Endothelial cell of umbilical vein (primary cell): ENCODE data around the gene TBC1D14. TPM values are rescaled to one million over a fixed set of nuclear protein-coding genes. Genes with fewer than 3 reads are reported as not detected.

Experiments used
- BruUV-seq: library from RNA; stranded (reverse); fragments of 400-500 nt; replicated peaks from 2 replicates; lab custom pipeline; 2021; lab: Mats Ljungman, UMichigan
- CTCF ChIA-PET: fragments of 300-600, 350-600 bp; sonication (Branson Sonifier 250); formaldehyde crosslinking; loops from one replicate; lab custom pipeline; 2021; ENCODE audit warnings: antibody characterized with exemption, inconsistent platforms; lab: Charles Lee
- POLR2A ChIA-PET: fragments of 300-600, 350-600 bp; sonication (Branson Sonifier 250); formaldehyde crosslinking; loops from one replicate; lab custom pipeline; 2021; ENCODE audit warnings: antibody characterized with exemption, inconsistent platforms; lab: Charles Lee
- DNase-seq: peaks from one replicate; pipeline ENCODE4 v3.0.0-alpha.2; 2011; ENCODE audit warnings: low read depth, low spot score
- FAIRE-seq: peaks from 2 replicates; lab custom pipeline; 2011; peaks lifted over from hg19 to GRCh38; lab: Jason Lieb, UNC
- H2AFZ ChIP-seq: 2 replicates; pipeline ENCODE4 v1.6.0; 2012; ENCODE audit warnings: low read depth, low read length, control low read depth, inconsistent platforms
- H3K27ac ChIP-seq: 2 replicates; pipeline ENCODE4 v1.5.1; 2011; ENCODE audit warnings: low read depth, mild to moderate bottlenecking, control low read depth, low read length, moderate library complexity; ENCODE audit not compliant: insufficient read depth
- H3K27me3 ChIP-seq, 2 experiments: 2 replicates each; pipeline versions ENCODE4 v1.6.0 to v1.6.1; 2011; ENCODE audit warnings: low read length in 2 of 2, mixed read lengths in 1 of 2; ENCODE audit not compliant: control insufficient read depth in 2 of 2, insufficient read depth in 2 of 2
- H3K36me3 ChIP-seq, 2 experiments: 2 replicates in 1 of 2; 3 replicates in 1 of 2; pipeline ENCODE4 v1.5.1; 2011; ENCODE audit warnings: low read length in 2 of 2, mild to moderate bottlenecking in 1 of 2, moderate library complexity in 1 of 2; ENCODE audit not compliant: control insufficient read depth in 2 of 2, insufficient read depth in 2 of 2; ENCODE audit errors: extremely low read depth in 1 of 2
- H3K4me1 ChIP-seq: 3 replicates; pipeline ENCODE4 v1.5.1; 2011; ENCODE audit warnings: mild to moderate bottlenecking, low read length; ENCODE audit not compliant: control insufficient read depth, insufficient read depth; ENCODE audit errors: extremely low read depth
- H3K4me2 ChIP-seq: 2 replicates; pipeline ENCODE4 v1.6.1; 2011; ENCODE audit warnings: low read length, control low read depth, mixed read lengths; ENCODE audit not compliant: insufficient read depth
- H3K4me3 ChIP-seq, 3 experiments: fragments of 200-600 bp in 1 of 3; sonication (generic), shearing (Covaris generic) in 1 of 3; replicated peaks in 1 of 3; 2 replicates each; pipeline ENCODE4 v1.5.1; 2011 to 2016; ENCODE audit warnings: control low read depth in 3 of 3, low read length in 3 of 3, mild to moderate bottlenecking in 2 of 3, inconsistent platforms in 1 of 3, low read depth in 1 of 3, moderate library complexity in 1 of 3; ENCODE audit not compliant: insufficient read depth in 1 of 3
- H3K79me2 ChIP-seq: 2 replicates; pipeline ENCODE4 v1.6.0; 2012; ENCODE audit warnings: low read length, inconsistent platforms; ENCODE audit not compliant: control insufficient read depth, insufficient read depth
- H3K9ac ChIP-seq: replicated peaks from 2 replicates; pipeline ENCODE3; 2011; ENCODE audit warnings: low read length, control low read depth; ENCODE audit not compliant: insufficient read depth; ENCODE audit errors: extremely low read depth
- H3K9me1 ChIP-seq: replicated peaks from 3 replicates; pipeline ENCODE4 v1.6.0; 2011; ENCODE audit warnings: mild to moderate bottlenecking, low read length; ENCODE audit not compliant: control insufficient read depth, insufficient read depth; ENCODE audit errors: extremely low read depth
- H3K9me3 ChIP-seq: replicated peaks from 2 replicates; pipeline ENCODE4 v1.5.1; 2012; ENCODE audit warnings: low read length, inconsistent platforms; ENCODE audit not compliant: control insufficient read depth, insufficient read depth
- H4K20me1 ChIP-seq: replicated peaks from 2 replicates; pipeline ENCODE3; 2011; ENCODE audit warnings: mild to moderate bottlenecking, low read length; ENCODE audit not compliant: control insufficient read depth, insufficient read depth; ENCODE audit errors: extremely low read depth
- CTCF ChIP-seq, 2 donors: IDR thresholded peaks; 1 replicate in 1 of 2; 2 replicates in 1 of 2; pipeline ENCODE4 v1.5.1; 2011; ENCODE audit warnings: low read length in 2 of 2, mild to moderate bottlenecking in 2 of 2, moderate library complexity in 2 of 2, control low read depth in 1 of 2, inconsistent platforms in 1 of 2, low read depth in 1 of 2; ENCODE audit not compliant: insufficient read depth in 1 of 2; ENCODE audit errors: extremely low read depth in 1 of 2
- EZH2 ChIP-seq: IDR thresholded peaks from 2 replicates; pipeline ENCODE4 v1.6.1; 2012; ENCODE audit warnings: borderline replicate concordance, low read depth, mild to moderate bottlenecking, moderate library complexity, low read length, inconsistent platforms; ENCODE audit not compliant: severe bottlenecking
- FOS ChIP-seq: IDR thresholded peaks from 2 replicates; pipeline ENCODE4 v1.6.1; 2011; ENCODE audit warnings: mild to moderate bottlenecking, low read length, moderate library complexity, borderline replicate concordance; ENCODE audit not compliant: insufficient read depth
- GATA2 ChIP-seq: IDR thresholded peaks from 2 replicates; pipeline ENCODE4 v1.7.0; 2011; ENCODE audit warnings: low read depth, mild to moderate bottlenecking, moderate library complexity, mixed read lengths, low read length; ENCODE audit not compliant: insufficient read length, insufficient read depth
- JUN ChIP-seq: IDR thresholded peaks from 2 replicates; pipeline ENCODE4 v1.6.1; 2011; ENCODE audit warnings: borderline replicate concordance, low read depth; ENCODE audit not compliant: insufficient read length, insufficient read depth
- MAX ChIP-seq: IDR thresholded peaks from 2 replicates; pipeline ENCODE4 v1.6.1; 2011; ENCODE audit not compliant: insufficient read depth, insufficient read length
- MYC ChIP-seq: IDR thresholded peaks from one replicate; pipeline ENCODE4 v1.6.1; 2011; ENCODE audit warnings: mild to moderate bottlenecking, low read depth, low read length
- POLR2A ChIP-seq: IDR thresholded peaks from 2 replicates; pipeline ENCODE4 v1.6.1; 2012; ENCODE audit warnings: low read depth, mild to moderate bottlenecking, control low read depth, low read length
- POLR2AphosphoS5 ChIP-seq: IDR thresholded peaks from 2 replicates; pipeline ENCODE4 v1.6.1; 2012; ENCODE audit warnings: low read depth, mild to moderate bottlenecking, control low read depth, low read length, moderate library complexity; ENCODE audit not compliant: insufficient read depth
- dilution Hi-C: fragments of 300-500 bp; cut with MboI; formaldehyde crosslinking; loops from one replicate; pipeline ENCODE4 v1.15.0; 2019; ENCODE audit warnings: low sequenced_read_pairs; ENCODE audit not compliant: extremely low pct_ligation_motif_present
- intact Hi-C: fragments of 100-400 bp; cut with micrococcal nuclease; formaldehyde crosslinking; loops from one replicate; pipeline ENCODE4 v1.10.0; 2022
- polyA plus RNA-seq, 4 experiments: library from polyadenylated mRNA; depleted of rRNA in 3 of 4; stranded (reverse) in 3 of 4; unstranded in 1 of 4; fragments of >200 nt; gene quantifications; 2 replicates each; pipeline versions ENCODE4 v1.2.1 to v1.2.3, GENCODE V29; 2011 to 2012; ENCODE audit warnings: missing spikeins in 1 of 4
- total RNA-seq: library from RNA; stranded (reverse); gene quantifications from 2 replicates; pipeline ENCODE4 v1.2.3, GENCODE V29; 2021

Gene TBC1D14
- total and polyA plus RNA-seq, 2 donors (not counting 3 experiments of a cell fraction or from before 2014, with no cell fraction given), result 23.7 to 24.8 TPM

- Histone ChIP-seq H3K4me2 (no peak overlapping the region), H3K9me3 (no peaks in the 10 kb centered on the region), H3K9ac (no peak overlapping the region), H3K27ac (no peak overlapping the region), H3K4me3 (no peak overlapping the region), H3K9me1 (no peaks in the 10 kb centered on the region), H3K27me3 (no peaks in the 10 kb centered on the region), H3K36me3 (no peaks in the 10 kb centered on the region), H2AFZ (no peak overlapping the region), H3K79me2 (no peaks in the 10 kb centered on the region), H3K4me1 (peaks cover 7% of the 10 kb centered on the region), H4K20me1 (no peaks in the 10 kb centered on the region)
- DNase-seq, result no peak
- POLR2A ChIA-PET, result no interaction called here
- CTCF ChIA-PET, result interaction anchor here (1.0 to 2.9 kb wide), 3 partner anchors 12 to 19 kb away, joined by 3 to 19 read pairs (median 3); no protein-coding TSS in a partner anchor
- dilution Hi-C loops (no loop called here), intact Hi-C loops (no loop called here)
- no TSS peak for BruUV-seq
- FAIRE-seq, result no peak
- TF ChIP-seq FOS (no peak), POLR2AphosphoS5 (no peak), MYC (no peak), GATA2 (no peak), EZH2 (no peak), JUN (no peak), CTCF (IDR thresholded peaks at IDR 0.05; ENCODE audit: extremely low read depth in 1 of 2, insufficient read depth in 1 of 2, low read depth in 1 of 2, low read length in 2 of 2) (no peak), MAX (no peak), POLR2A (no peak)
Measured at GRCh38 chr4:6962211-6963041, 52.8 kb downstream of the TBC1D14 start.
